ENCODE measurements around the gene CAMK2D.

CAMK2D gene

GRCh38 chr4:113610537-113610936 lies 151.0 kb downstream of the CAMK2D start:
- no peak for DNase-seq (ENCODE audit: low spot score)
- no peak for FAIRE-seq

- DNase-seq (ENCODE audit: low spot score) = no peak
- no peak for FAIRE-seq
Measured at GRCh38 chr4:113607998-113608397, 153.5 kb downstream of the CAMK2D start.

GRCh38 chr4:113607147-113607720 lies 154.3 kb downstream of the CAMK2D start:
- no peak for DNase-seq (ENCODE audit: low spot score)
- no peak for FAIRE-seq

- DNase-seq (ENCODE audit: low spot score) (no peak), FAIRE-seq (no peak)
Measured at GRCh38 chr4:113604955-113605354, 156.6 kb downstream of the CAMK2D start.

GRCh38 chr4:113603911-113604310 lies 157.6 kb downstream of the CAMK2D start:
- no peak for DNase-seq (ENCODE audit: low spot score)
- no peak for FAIRE-seq

GRCh38 chr4:113602646-113603228 lies 158.8 kb downstream of the CAMK2D start:
- DNase-seq (ENCODE audit: low spot score) (no peak), FAIRE-seq (no peak)

- no peak for FAIRE-seq
- DNase-seq (ENCODE audit: low spot score) = no peak
Measured at GRCh38 chr4:113601636-113602035, 159.9 kb downstream of the CAMK2D start.

- FAIRE-seq = no peak
- no peak for DNase-seq (ENCODE audit: low spot score)
Measured at GRCh38 chr4:113596396-113596795, 165.1 kb downstream of the CAMK2D start.

- FAIRE-seq = no peak
- DNase-seq (ENCODE audit: low spot score) = no peak
Measured at GRCh38 chr4:113594231-113594556, 167.3 kb downstream of the CAMK2D start.

- FAIRE-seq = no peak
Measured at GRCh38 chr4:113593400-113594230, 167.9 kb downstream of the CAMK2D start.

GRCh38 chr4:113591982-113592381 lies 169.6 kb downstream of the CAMK2D start:
- FAIRE-seq (no peak), DNase-seq (ENCODE audit: low spot score) (no peak)

More at GRCh38 chr4:113593400-113594230, 167.9 kb downstream of the CAMK2D start:
- DNase-seq (ENCODE audit: low spot score) = no peak

- DNase-seq (ENCODE audit: low spot score) (no peak), FAIRE-seq (no peak)
Measured at GRCh38 chr4:113588895-113589668, 172.5 kb downstream of the CAMK2D start.

GRCh38 chr4:113587640-113588275 lies 173.8 kb downstream of the CAMK2D start:
- FAIRE-seq (no peak), DNase-seq (ENCODE audit: low spot score) (no peak)

- FAIRE-seq (no peak), DNase-seq (ENCODE audit: low spot score) (no peak)
Measured at GRCh38 chr4:113587156-113587555, 174.4 kb downstream of the CAMK2D start.

GRCh38 chr4:113586072-113586471 lies 175.5 kb downstream of the CAMK2D start:
- no peak for FAIRE-seq
- no peak for DNase-seq (ENCODE audit: low spot score)

GRCh38 chr4:113584407-113585150 lies 177.0 kb downstream of the CAMK2D start:
- DNase-seq (ENCODE audit: low spot score) (peak; percentile 25), FAIRE-seq (peak; percentile 56)

- no peak for FAIRE-seq
Measured at GRCh38 chr4:113582737-113583136, 178.8 kb downstream of the CAMK2D start.

GRCh38 chr4:113579360-113579759 lies 182.2 kb downstream of the CAMK2D start:
- no peak for FAIRE-seq
- DNase-seq (ENCODE audit: low spot score) = no peak

More at GRCh38 chr4:113582737-113583136, 178.8 kb downstream of the CAMK2D start:
- DNase-seq (ENCODE audit: low spot score) = no peak

GRCh38 chr4:113576947-113577678 lies 184.4 kb downstream of the CAMK2D start:
- no peak for DNase-seq (ENCODE audit: low spot score)
- no peak for FAIRE-seq

- no peak for DNase-seq (ENCODE audit: low spot score)
- peak; percentile 20 for FAIRE-seq
Measured at GRCh38 chr4:113575401-113575800, 186.1 kb downstream of the CAMK2D start.

All from RCC 7860 (cell line).